Measurements from ENCODE around the gene UBE2D1. TPM values are rescaled to one million over a fixed set of nuclear protein-coding genes. Genes with fewer than 3 reads are reported as not detected.

The UBE2D1 gene
- total RNA-seq, 4 donors from 2014 or later, result 15.6 to 23.8 (median 16.1) TPM

DNA sequence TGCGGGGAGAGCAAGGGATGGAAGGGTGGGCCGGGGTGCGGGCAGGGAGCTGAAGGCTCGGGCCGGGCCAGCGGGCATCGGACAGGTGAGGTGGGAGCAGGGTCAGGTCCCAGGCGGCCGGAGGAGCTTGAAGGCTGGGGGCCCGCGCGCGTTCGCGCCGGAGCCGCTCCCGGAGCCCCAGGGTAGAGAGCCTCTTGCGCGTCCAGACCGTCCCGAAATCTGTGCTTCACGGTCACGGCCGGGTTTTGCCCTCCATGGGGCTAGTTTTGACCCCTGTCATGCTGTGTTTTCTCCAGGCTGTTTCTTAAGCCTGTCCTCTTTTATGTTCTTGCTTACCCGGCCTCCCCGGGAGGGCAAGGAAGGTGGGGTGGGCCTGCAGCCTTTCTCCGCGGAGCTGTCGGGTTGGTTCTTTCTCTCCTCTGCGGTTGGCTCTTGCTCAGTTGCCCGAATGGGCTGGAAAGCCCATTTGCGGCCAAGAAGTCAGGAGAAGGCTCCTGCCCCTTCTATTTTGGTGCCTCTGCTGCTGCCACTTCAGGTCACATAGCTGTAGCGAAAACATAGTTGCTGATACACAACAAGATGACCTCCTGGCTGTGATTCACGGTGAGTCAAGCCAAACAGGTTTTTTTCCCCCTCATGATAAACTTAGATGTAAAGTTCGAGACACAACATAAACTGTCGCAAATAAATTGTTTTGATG, 650 bp downstream of the UBE2D1 start:
- TF ChIP-seq, protein P1, sequence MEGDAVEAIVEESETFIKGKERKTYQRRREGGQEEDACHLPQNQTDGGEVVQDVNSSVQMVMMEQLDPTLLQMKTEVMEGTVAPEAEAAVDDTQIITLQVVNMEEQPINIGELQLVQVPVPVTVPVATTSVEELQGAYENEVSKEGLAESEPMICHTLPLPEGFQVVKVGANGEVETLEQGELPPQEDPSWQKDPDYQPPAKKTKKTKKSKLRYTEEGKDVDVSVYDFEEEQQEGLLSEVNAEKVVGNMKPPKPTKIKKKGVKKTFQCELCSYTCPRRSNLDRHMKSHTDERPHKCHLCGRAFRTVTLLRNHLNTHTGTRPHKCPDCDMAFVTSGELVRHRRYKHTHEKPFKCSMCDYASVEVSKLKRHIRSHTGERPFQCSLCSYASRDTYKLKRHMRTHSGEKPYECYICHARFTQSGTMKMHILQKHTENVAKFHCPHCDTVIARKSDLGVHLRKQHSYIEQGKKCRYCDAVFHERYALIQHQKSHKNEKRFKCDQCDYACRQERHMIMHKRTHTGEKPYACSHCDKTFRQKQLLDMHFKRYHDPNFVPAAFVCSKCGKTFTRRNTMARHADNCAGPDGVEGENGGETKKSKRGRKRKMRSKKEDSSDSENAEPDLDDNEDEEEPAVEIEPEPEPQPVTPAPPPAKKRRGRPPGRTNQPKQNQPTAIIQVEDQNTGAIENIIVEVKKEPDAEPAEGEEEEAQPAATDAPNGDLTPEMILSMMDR (IDR thresholded peaks at IDR 0.05), result no peak
- ATAC-seq (ENCODE audit: low FRiP score) (peak; percentile 75), DNase-seq (ENCODE audit: low spot score) (no peak)

DNA sequence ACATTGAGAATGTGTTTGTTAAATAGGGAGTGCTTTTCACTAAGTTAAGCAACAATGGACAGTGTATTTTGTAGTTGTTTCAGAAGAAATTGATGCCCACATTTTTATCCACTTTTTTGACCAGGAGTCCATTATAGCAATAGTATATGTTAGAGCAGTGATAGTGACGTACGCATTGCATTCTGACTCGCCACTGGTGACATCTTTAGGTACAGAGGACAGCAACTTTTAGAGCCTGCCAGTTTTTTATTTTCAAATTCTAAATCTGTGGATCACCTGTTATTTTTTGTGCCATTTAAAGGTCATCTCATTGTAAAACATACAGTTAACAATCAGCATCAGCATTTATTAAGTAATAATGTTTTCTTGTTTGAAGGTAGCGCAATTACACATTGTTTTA, 1.4 kb downstream of the UBE2D1 start:
- DNase-seq (ENCODE audit: low spot score), result no peak
- TF ChIP-seq, protein P1 (IDR thresholded peaks at IDR 0.05), result no peak
- no peak for ATAC-seq (ENCODE audit: low FRiP score)

DNA sequence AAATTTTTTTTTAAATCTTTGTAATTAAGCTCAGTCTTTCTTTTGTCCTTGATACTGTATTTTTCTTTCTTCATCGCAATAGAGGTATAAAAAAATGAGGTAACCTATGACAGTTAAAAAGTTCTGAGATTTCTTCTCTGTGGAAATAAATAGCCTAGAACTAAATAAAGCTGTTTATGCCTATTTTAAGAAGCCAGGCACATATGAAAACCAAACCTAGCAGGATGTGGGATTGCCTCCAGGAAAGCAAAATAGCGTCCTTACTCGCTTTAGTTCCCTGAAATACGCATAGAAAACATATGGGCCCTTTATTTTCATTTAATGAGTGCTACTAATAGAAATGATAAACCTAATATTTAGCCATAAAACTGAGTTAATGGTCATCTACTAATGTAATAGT, 6.6 kb downstream of the UBE2D1 start:
- TF ChIP-seq, protein P1 (IDR thresholded peaks at IDR 0.05), result no peak
- DNase-seq (ENCODE audit: low spot score) (no peak), ATAC-seq (ENCODE audit: low FRiP score) (no peak)

DNA sequence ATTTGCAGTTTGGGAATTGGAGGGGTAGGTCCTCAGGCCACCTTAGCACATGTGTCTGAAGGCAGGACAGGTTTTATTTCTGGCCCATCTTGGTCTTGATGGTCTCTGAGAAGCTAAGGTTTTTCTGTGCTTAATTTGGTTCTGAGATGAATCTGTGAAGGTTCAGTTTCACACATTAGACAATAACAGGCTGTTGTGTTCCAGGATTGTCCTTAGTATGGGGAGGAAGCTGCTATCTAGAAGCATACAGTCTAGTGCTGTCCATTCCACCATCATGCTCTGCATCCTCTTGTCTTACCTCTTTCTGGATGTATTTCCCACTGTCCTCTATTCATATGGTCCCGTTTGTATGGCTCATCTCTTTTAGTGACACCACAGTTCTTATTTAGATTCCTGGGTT, 7.1 kb downstream of the UBE2D1 start:
- ATAC-seq (ENCODE audit: low FRiP score), result no peak
- TF ChIP-seq, protein P1 (IDR thresholded peaks at IDR 0.05), result no peak
- no peak for DNase-seq (ENCODE audit: low spot score)

GRCh38 chr10:58347967-58348366, 13.2 kb downstream of the UBE2D1 start:
- ATAC-seq (ENCODE audit: low FRiP score) (no peak), DNase-seq (ENCODE audit: low spot score) (no peak)
- TF ChIP-seq, protein P1 (IDR thresholded peaks at IDR 0.05), result no peak

DNA sequence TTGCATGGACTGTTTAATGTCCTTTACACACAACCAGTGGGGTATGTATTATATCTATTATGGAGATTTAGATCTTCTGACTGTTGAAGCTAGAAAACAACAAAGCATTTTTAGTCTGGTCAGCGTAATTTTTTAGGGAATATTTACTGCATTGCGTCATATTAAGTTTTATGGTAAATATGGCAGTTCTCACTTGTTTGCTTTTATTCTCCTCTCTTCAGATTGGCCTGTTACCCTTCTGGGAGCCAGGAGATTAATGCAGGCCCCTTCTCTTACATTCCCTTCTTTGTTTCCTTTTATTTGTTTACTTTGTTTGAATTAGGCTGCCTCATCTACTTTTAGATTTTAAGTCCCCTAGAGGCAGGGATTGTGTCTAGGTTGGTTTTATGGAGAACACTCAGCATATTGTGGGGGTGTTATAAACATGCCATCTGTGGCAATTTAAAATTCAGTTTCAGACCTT, 13.8 kb downstream of the UBE2D1 start:
- no peak for DNase-seq (ENCODE audit: low spot score)
- TF ChIP-seq, protein P1 (IDR thresholded peaks at IDR 0.05), result no peak
- ATAC-seq (ENCODE audit: low FRiP score), result no peak

DNA sequence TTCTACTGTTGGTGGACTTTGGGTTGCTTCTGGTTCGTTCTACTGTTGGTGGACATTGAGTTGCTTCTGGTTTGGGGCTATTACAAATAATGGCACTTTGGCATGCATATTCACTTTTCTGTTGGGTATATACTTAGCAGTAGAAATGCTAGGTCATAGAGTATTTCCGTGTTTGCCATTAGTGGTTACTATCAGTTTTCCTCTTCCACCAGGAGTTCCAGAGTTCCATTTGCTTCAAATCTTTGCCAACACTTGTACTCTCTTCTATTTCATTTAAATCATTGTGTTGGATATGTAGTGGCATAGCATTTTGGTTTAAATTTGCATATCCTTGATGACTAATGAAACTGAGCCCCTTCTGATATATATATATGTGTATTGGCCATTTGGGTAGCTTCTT, 15.2 kb downstream of the UBE2D1 start:
- DNase-seq (ENCODE audit: low spot score), result no peak
- no peak for ATAC-seq (ENCODE audit: low FRiP score)
- TF ChIP-seq, protein P1 (IDR thresholded peaks at IDR 0.05), result no peak

Measured in omental fat pad (tissue), 4 donors.